Activated T-cell treated with anti-CD3 and anti-CD28 coated beads, Interleukin-2, amount 50 U/mL, for 24 hours (primary cell): ENCODE measurements around the gene GLT6D1.

Experiments used
- DNase-seq: peaks from one replicate; pipeline ENCODE4 v3.0.0-alpha.2; 2020
- H3K27ac Mint-ChIP-seq: 2 replicates; pipeline ENCODE4 v1.8.0; 2020; ENCODE audit warnings: mild to moderate bottlenecking, mixed read lengths
- H3K27me3 Mint-ChIP-seq: 2 replicates; pipeline ENCODE4 v1.8.0; 2020; ENCODE audit warnings: mixed read lengths
- H3K36me3 Mint-ChIP-seq: 2 replicates; pipeline ENCODE4 v1.8.0; 2020; ENCODE audit warnings: low read depth, mixed read lengths
- H3K4me1 Mint-ChIP-seq: 2 replicates; pipeline ENCODE4 v1.8.0; 2020; ENCODE audit warnings: low read depth, mixed read lengths
- H3K4me3 Mint-ChIP-seq: 2 replicates; pipeline ENCODE4 v1.8.0; 2020; ENCODE audit warnings: mild to moderate bottlenecking, moderate library complexity, mixed read lengths
- H3K9me3 Mint-ChIP-seq: 2 replicates; pipeline ENCODE4 v1.8.0; 2020; ENCODE audit warnings: mixed read lengths

The GLT6D1 gene

GRCh38 chr9:135596211-135596610, 43.1 kb downstream of the GLT6D1 start:
- DNase-seq = no peak
- Mint-ChIP-seq H3K27me3 (peaks cover 28% of the 10 kb centered on the region), H3K27ac (no peak overlapping the region), H3K4me1 (no peaks in the 10 kb centered on the region), H3K36me3 (no peaks in the 10 kb centered on the region), H3K4me3 (no peak overlapping the region), H3K9me3 (no peaks in the 10 kb centered on the region)

GRCh38 chr9:135592625-135593024, 46.7 kb downstream of the GLT6D1 start:
- Mint-ChIP-seq H3K27me3 (peaks cover 24% of the 10 kb centered on the region), H3K4me3 (no peak overlapping the region), H3K27ac (no peak overlapping the region), H3K4me1 (no peaks in the 10 kb centered on the region), H3K36me3 (no peaks in the 10 kb centered on the region), H3K9me3 (no peaks in the 10 kb centered on the region)
- peak; percentile 5 for DNase-seq

- Mint-ChIP-seq H3K4me3 (no peak overlapping the region), H3K27ac (no peak overlapping the region), H3K9me3 (no peaks in the 10 kb centered on the region), H3K4me1 (no peaks in the 10 kb centered on the region), H3K27me3 (peaks cover 24% of the 10 kb centered on the region), H3K36me3 (no peaks in the 10 kb centered on the region)
- DNase-seq = no peak
Observed at GRCh38 chr9:135592331-135592590, 47.1 kb downstream of the GLT6D1 start.

GRCh38 chr9:135591506-135592330, 47.6 kb downstream of the GLT6D1 start:
- DNase-seq = no peak
- Mint-ChIP-seq H3K4me1 (no peaks in the 10 kb centered on the region), H3K4me3 (no peak overlapping the region), H3K27ac (no peak overlapping the region), H3K36me3 (no peaks in the 10 kb centered on the region), H3K27me3 (peaks cover 20% of the 10 kb centered on the region), H3K9me3 (no peaks in the 10 kb centered on the region)

- H3K27me3 Mint-ChIP-seq = peaks cover 21% of the 10 kb centered on the region
- H3K27ac Mint-ChIP-seq = no peak overlapping the region
- H3K4me3 Mint-ChIP-seq = no peak overlapping the region
- no peaks in the 10 kb centered on the region for H3K9me3 Mint-ChIP-seq
- no peak for DNase-seq
- H3K4me1 Mint-ChIP-seq = no peaks in the 10 kb centered on the region
- H3K36me3 Mint-ChIP-seq = no peaks in the 10 kb centered on the region
Observed at GRCh38 chr9:135590486-135591079, 48.8 kb downstream of the GLT6D1 start.

DNA sequence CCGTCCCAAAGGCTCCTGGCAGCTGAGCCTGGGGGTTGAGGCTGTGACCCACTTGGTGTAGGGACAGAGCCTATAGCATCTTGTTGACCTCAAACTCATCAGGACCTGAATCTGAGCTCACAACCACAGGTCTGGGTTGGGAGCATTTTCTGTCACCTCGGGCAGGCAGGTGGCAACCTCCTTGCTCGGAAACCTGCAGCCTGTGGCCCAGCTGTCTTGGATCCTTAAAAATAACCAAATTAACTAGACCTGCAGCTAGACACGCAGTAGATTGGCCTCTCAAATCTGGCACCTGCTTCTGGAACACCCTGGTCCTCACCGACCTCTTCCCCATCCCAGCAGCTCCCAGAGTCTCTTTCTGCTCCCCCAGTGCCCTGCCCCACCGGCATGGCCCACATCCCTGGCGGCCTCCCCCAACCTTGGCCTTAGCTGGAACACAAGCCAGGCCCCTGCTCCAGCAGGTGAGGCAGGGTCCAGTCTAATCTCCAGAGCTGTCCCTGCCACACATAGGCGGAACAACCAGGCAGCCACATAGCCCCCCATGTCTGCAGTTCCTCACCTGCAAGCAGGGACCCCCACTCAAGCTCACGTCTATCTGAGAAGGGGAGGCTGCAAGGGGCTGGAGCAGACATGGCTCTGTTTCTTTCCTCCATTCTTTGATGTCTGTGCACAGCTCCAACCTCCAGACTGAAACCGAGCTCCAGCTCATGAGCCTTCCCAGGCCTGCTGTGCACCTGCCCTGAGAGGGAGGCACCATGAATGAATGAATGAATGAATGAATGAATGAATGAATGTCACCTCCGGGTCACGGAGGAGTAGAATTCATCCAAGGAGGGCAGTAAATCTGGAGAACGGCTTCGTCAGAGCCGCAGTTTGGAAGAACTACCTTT, 49.5 kb downstream of the GLT6D1 start:
- Mint-ChIP-seq H3K27me3 (peaks cover 28% of the 10 kb centered on the region), H3K9me3 (no peaks in the 10 kb centered on the region), H3K36me3 (no peaks in the 10 kb centered on the region), H3K4me1 (no peaks in the 10 kb centered on the region), H3K4me3 (no peak overlapping the region), H3K27ac (no peak overlapping the region)
- no peak for DNase-seq

DNA sequence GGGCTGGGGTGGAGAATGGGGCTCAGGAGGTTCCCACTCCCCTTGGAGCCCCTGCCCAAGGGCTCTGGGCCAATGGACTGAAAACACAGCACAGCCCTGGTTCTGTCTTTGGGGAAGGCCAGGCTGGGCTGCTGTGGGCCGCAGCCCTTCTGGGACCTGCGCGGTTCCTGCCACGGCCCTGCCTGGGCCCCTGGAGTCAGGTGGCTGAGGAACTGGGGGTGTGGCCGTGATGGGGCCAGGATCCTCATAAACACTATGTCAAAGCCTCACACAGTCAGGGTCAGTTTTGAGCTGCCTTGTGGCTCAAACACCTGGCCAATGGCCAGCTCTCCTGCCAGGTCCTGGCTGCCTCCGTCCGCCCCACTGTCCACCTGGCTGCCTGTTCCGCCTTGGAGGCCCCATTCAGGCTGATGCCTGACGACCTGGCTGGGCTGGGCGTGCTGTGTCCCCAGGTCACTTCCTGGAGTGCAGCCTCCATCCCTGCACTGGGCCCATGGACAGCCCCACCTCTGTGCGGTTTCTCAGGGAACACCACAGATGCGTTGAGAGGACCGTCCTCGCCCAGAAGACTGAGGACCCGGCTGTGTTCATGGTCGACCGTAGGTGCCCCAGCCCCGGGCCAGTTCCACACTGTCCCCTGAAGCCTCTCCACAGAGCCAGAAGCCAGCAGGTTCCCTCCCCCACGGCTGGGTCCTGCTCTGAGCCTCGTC, 50.3 kb downstream of the GLT6D1 start:
- no peaks in the 10 kb centered on the region for H3K4me1 Mint-ChIP-seq
- H3K36me3 Mint-ChIP-seq = no peaks in the 10 kb centered on the region
- H3K4me3 Mint-ChIP-seq = no peak overlapping the region
- no peak for DNase-seq
- H3K9me3 Mint-ChIP-seq = no peaks in the 10 kb centered on the region
- H3K27ac Mint-ChIP-seq = no peak overlapping the region
- H3K27me3 Mint-ChIP-seq = peaks cover 32% of the 10 kb centered on the region

DNA sequence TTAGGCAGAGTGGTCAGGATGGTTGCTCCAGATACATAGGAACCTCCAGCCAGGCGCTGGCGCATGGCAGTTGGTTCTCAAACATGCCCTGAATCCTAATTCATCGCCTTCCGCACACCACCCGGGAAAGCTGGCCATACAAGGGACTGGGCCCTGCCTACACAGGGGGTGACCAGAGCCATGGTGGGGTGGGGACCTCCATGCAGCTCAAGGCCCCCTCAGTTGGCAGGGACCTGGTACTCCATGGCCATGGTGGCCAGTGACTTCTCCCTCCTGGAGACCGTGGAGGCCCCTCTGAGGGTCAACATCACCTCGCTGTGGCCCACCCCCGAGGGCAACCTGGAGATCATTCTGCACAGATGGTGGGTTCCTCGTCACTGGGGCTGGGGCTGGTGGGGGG, 51.0 kb downstream of the GLT6D1 start:
- H3K4me1 Mint-ChIP-seq = no peaks in the 10 kb centered on the region
- H3K27me3 Mint-ChIP-seq = peaks cover 31% of the 10 kb centered on the region
- no peak for DNase-seq
- H3K4me3 Mint-ChIP-seq = no peak overlapping the region
- no peaks in the 10 kb centered on the region for H3K36me3 Mint-ChIP-seq
- H3K27ac Mint-ChIP-seq = no peak overlapping the region
- H3K9me3 Mint-ChIP-seq = no peaks in the 10 kb centered on the region

- Mint-ChIP-seq H3K4me1 (no peaks in the 10 kb centered on the region), H3K27me3 (peaks cover 33% of the 10 kb centered on the region), H3K36me3 (no peaks in the 10 kb centered on the region), H3K4me3 (no peak overlapping the region), H3K27ac (no peak overlapping the region), H3K9me3 (no peaks in the 10 kb centered on the region)
- no peak for DNase-seq
Observed at GRCh38 chr9:135587658-135588057, 51.7 kb downstream of the GLT6D1 start.

DNA sequence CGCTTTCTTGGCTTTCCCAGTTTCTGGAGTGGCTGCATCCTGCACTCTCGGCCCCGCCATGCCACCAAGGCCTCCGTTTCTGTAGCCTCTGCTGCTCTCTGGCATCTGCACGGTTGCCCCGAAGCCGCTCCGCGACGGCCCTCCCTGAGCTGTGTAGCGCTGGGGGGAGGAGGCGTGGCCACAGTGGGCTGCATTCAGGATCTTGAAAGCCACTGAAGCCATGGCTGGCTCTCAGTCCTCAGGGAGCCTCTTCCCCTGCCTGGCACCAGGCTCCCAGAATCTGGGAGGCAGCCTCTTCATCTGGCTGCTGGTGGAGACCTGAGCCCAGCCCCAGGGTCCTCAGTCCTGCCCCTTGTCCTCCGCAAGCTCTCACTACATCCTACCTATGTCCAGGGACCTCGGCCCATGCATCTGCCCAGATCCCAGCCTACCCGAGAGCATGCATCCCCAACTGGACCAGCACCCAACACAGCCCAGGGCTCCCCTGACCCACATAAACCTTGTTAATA, 52.7 kb downstream of the GLT6D1 start:
- H3K27ac Mint-ChIP-seq = no peak overlapping the region
- no peaks in the 10 kb centered on the region for H3K9me3 Mint-ChIP-seq
- DNase-seq = no peak
- peaks cover 36% of the 10 kb centered on the region for H3K27me3 Mint-ChIP-seq
- H3K4me3 Mint-ChIP-seq = no peak overlapping the region
- H3K36me3 Mint-ChIP-seq = no peaks in the 10 kb centered on the region
- no peaks in the 10 kb centered on the region for H3K4me1 Mint-ChIP-seq

DNA sequence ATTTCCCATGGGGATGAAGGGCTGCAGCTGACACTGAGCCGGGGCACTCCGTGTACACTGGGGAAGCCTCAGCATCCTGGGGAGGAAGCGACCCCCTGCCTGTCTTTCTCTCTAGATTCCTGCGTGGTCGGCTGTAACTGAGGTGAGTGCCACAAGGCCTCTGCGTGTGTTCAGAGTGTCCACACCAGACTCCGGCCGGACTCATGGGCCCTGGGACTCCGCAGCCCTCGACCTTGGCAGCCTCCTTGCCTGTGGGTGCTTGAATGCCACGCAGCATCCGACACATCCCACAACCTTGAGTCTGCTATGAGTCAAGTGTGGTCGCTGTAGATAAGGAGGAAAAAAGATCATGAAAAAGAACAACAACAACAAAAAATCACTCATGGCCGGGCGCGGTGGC, 54.4 kb downstream of the GLT6D1 start:
- no peak for DNase-seq
- H3K4me3 Mint-ChIP-seq = no peak overlapping the region
- no peak overlapping the region for H3K27ac Mint-ChIP-seq
- peaks cover 24% of the 10 kb centered on the region for H3K27me3 Mint-ChIP-seq
- H3K4me1 Mint-ChIP-seq = no peaks in the 10 kb centered on the region
- no peaks in the 10 kb centered on the region for H3K9me3 Mint-ChIP-seq
- H3K36me3 Mint-ChIP-seq = no peaks in the 10 kb centered on the region

- Mint-ChIP-seq H3K27ac (no peak overlapping the region), H3K4me3 (no peak overlapping the region), H3K36me3 (no peaks in the 10 kb centered on the region), H3K9me3 (no peaks in the 10 kb centered on the region), H3K27me3 (peaks cover 21% of the 10 kb centered on the region), H3K4me1 (no peaks in the 10 kb centered on the region)
- DNase-seq = no peak
Observed at GRCh38 chr9:135584371-135584770, 55.0 kb downstream of the GLT6D1 start.

DNA sequence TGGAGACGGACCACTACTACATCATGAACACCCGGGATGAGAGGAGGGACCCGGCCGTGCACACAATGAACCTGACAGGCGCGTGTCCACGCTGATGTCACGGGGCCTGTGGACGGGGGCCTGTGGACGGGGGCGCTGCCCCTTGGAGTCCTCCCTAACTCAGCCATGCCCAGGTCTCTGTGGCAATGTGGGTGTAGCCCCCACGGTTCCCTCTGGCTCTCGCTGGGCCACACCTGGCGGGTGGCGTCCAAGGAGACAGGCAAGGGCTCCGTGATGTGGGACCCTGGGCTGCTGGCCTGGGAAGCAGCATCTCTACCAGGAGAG, 55.7 kb downstream of the GLT6D1 start:
- H3K4me3 Mint-ChIP-seq = no peak overlapping the region
- H3K4me1 Mint-ChIP-seq = no peaks in the 10 kb centered on the region
- no peaks in the 10 kb centered on the region for H3K36me3 Mint-ChIP-seq
- H3K27me3 Mint-ChIP-seq = peaks cover 21% of the 10 kb centered on the region
- H3K27ac Mint-ChIP-seq = no peak overlapping the region
- DNase-seq = no peak
- H3K9me3 Mint-ChIP-seq = no peaks in the 10 kb centered on the region

GRCh38 chr9:135582966-135583687, 56.2 kb downstream of the GLT6D1 start:
- H3K36me3 Mint-ChIP-seq = no peaks in the 10 kb centered on the region
- no peaks in the 10 kb centered on the region for H3K9me3 Mint-ChIP-seq
- no peak overlapping the region for H3K4me3 Mint-ChIP-seq
- H3K4me1 Mint-ChIP-seq = no peaks in the 10 kb centered on the region
- no peak overlapping the region for H3K27ac Mint-ChIP-seq
- peaks cover 21% of the 10 kb centered on the region for H3K27me3 Mint-ChIP-seq
- DNase-seq = no peak
